HG03342 (cell line): Measurements from ENCODE around the gene TTC24.
"Not testable (repeated sequence)": the region's sequence is repeated elsewhere in the genome, so short reads cannot be mapped to it uniquely, and the experiment has no call there.

ENCODE experiments used
- ATAC-seq: cut with Tn5 transposase; IDR thresholded peaks from one replicate; pipeline ENCODE4 v1.9.1; 2021; ENCODE audit warnings: mild to moderate bottlenecking, moderate library complexity; ENCODE audit not compliant: unreplicated experiment

TTC24 gene

DNA sequence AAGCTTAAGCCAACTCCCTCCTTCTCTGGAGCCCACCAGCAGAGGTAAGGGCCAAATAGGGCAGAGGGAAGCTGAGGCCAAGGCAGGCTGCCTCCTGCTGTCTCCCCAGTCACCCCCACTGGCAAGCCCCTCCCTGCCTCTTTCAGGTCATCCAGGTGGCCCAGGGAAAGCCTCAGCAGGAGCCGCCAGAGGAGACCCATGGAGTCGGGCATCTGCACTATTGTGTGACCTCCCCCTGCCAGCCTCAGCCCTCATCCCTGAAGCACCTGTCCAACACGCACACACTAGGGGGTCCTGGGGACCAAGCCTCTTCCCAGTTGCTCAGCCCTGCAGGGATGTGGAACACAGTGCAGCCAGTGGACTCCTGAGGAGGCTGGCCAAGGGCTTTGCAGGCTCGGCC lies 6.8 kb downstream of the TTC24 start:
- no peak for ATAC-seq

DNA sequence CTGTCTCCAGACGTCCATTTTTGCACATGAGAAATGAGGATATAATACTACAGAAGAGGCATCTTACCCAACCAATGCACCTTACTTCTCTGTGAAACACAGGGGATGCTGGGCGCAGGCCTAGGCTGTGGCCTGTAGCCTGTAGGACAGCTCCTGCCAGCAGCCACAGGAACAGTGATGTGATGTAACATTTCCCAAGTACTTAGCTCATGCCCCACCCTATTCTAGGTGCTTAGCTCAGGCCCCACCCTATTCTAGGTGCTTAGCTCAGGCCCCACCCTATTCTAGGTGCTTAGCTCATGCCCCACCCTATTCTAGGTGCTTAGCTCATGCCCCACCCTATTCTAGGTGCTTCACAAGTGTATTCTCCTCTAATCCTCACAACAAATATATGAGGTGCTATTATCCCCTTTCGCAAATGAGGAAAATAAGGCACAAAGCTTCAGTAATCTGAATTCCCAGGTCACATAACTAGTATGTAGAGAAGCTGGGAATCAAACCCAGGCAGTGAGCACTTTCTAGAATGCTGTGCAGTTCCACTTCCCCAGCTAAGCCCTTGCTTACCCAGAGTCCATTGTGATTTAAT lies 7.5 kb downstream of the TTC24 start:
- ATAC-seq, result no peak

DNA sequence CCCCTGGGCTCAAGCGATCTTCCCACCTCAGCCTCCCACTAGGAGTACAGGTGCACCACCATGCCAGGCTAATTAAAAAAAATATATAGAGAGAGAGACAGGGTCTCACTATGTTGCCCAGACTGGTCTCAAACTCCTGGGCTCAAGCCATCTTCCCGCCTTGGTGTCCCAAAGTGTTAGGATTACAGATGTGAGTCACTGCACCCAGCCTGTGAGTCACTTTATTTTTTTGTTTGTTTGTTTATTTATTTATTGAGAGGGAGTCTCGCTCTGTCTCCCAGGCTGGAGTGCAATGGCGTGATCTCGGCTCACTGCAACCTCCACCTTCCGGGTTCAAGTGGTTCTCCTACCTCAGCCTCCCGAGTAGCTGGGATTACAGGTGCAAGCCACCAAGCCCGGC lies 8.4 kb downstream of the TTC24 start:
- not testable (repeated sequence) for ATAC-seq

DNA sequence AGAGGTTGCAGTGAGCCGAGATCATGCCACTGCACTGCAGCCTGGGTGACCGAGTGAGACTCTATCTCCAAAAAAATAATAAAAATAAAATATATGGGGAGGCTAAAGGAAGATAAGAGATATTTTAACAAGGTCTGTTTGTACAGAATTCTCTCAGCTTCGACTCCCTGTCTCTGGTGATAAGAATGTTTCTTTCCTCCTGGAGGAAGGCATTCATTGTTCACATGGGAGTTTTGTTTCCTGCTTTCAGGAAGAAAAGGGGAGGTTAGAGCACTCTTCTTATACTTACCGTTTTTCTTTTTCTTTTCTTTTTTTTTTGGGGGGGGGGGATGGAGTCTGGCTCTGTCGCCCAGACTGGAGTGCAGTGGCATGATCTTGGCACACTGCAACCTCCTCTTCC lies 10.0 kb downstream of the TTC24 start:
- ATAC-seq, result no peak

DNA sequence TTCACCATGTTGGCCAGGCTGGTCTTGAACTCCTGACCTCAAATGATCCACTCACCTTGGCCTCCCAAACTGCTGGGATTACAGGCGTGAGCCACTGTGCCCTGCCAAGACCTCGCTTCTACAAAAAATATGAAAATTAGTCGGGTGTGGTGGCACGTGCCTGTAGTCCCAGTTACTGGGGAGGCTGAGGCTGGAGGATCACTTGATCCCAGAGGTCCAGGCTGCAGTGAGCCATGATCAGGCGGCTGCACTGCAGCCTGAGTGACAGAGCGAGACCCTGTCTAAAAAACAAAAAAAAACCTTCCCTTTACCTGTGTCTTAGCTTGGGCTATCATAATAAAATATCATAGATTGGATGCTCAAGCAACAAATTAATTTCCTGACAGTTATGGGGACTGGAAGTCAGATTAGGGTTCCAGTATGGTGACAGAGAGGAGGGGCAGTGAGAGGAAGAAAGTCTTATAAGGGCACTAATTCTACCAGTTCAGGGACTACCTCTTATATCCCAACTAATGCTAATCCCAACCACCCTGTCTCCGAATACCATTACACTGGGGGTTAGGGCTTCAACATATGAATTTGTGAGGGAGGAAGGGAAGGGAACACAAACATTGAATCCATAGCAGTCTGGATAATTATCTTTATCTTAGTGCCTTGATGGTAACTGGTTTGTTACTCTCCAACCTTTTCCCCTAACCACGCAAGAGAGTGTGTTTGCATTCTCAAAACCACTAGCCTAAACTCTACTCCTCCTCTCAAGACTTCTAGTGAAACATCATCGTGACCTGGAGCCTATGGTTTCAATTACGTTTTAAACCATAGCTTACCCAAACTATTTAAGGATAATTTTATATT lies 11.0 kb downstream of the TTC24 start:
- ATAC-seq, result no peak

DNA sequence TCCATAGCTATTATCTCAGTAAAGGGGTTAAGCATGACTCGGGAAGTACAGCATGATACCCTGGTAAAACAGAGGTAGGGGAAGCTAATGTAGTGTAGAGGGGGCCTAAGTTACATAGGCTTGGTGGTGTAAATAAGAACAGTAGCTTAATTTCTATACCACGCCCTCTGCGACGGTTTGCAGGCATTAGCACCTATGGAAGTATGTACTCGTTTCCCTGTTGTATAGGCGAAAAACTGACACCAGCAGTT lies 11.6 kb downstream of the TTC24 start:
- peak; percentile 18 for ATAC-seq

DNA sequence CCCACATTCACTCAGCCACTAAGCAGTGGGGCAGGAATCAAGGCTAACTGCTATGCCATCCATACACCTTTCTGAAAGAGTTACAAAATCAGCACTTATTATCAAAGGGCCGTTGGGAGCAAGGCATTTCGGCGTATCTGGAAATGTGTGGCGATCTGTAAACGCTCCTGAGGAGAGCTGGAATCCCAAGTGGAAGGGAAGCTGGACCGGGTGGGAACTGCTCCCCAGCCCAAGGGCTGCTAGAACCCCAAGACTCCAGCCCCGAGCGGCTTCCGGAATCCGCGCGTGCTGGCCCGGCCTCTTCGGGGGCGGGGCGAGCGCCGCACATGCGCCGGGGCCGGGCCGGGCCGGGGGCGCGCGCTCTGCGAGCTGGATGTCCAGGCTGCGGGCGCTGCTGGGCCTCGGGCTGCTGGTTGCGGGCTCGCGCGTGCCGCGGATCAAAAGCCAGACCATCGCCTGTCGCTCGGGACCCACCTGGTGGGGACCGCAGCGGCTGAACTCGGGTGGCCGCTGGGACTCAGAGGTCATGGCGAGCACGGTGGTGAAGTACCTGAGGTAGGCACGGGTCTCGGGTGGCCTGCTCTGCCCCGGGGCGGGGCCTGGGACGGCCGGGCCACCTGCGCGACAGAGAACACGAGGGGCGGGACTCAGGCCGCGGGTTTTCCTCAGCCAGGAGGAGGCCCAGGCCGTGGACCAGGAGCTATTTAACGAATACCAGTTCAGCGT lies 12.1 kb downstream of the TTC24 start, which contains the start of gene NAXE:
NAXE (plus strand) TSS at position 345 of the 726 bp plus-strand sequence; CDS start at position 374, 29 bp downstream.
- ATAC-seq, result peak; percentile 76

DNA sequence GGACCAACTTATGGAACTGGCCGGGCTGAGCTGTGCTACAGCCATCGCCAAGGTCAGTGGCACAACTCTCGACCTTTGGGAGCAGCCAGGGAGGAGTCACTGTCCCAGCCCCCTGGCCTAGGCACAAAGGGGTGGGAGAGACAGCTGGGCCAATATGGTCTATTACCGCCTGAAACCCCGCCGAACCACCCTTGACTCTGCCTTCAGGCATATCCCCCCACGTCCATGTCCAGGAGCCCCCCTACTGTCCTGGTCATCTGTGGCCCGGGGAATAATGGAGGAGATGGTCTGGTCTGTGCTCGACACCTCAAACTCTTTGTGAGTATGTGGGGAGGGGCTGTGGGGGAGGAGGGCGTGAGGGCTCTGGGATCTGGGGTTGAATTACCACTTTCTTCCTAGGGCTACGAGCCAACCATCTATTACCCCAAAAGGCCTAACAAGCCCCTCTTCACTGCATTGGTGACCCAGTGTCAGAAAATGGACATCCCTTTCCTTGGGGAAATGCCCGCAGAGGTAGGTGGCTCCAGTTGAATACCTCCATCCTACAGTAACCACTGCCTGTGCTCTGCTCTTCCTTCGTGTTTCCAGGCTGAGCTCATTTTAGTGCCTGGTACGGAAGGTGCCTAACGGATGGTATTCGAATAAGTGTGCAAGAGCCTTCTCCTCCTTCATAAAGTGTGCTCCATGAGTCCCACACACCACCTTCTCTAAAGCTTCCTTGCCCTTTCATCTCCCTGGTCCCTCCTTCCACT lies 12.8 kb downstream of the TTC24 start:
- no peak for ATAC-seq

DNA sequence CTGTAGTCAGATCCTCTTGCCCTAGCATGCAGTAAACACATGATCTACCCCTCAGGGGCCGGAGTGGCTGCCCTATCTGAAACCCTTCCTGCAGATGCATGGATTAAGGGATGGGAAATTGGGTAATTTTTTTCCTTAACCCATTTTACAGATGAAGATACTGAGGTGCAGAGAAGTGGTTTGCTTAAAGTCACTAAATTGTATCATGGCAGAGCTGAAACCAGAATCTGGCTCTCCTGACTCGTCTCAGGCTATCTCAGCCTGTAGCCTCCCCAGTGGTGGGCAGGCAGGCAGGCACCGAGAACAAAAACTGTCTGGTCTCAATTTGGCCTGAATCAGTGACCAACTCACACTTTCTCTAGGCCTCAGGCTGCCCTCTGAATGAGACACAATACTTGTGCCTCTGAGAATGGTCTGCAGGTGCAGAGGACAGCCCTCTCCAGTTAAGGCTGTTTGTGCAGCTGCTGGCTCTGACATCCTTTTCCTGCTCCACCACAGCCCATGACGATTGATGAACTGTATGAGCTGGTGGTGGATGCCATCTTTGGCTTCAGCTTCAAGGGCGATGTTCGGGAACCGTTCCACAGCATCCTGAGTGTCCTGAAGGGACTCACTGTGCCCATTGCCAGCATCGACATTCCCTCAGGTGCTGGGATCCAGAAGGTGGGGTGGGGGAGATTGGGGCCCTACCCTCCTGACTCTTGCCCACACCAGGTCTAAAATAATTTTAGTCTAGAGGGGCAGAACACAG lies 13.6 kb downstream of the TTC24 start:
- ATAC-seq, result no peak

DNA sequence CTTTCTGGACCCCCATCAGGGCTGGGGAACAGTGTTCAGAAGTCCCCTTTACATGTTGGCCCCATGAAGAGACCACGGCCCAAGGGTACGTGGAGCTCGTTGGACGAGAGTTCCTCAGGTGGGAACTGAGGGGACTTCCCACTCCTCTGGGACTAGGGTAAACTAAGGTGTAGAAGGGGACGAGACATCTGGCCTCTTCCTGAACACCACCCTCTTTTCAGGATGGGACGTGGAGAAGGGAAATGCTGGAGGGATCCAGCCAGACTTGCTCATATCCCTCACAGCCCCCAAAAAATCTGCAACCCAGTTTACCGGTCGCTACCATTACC lies 14.1 kb downstream of the TTC24 start:
- ATAC-seq, result no peak

DNA sequence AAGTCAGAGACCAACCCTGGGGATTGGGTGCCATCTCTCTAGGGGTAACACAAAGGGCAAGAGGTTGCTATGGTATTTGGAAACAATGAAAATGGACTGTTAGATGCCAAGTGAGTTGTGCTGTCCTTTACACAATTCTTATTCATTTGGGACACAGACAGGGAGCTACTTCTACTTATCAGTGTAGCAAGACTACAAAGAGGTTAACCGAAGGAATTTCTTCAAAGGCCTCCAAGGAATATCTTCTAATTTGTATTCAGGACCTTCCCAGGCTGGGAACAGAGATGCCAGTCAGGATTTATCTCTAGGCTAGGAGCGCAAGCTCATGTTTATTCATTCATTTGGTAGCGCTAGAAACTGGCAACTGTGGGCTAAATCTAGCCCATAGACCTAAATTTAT lies 14.7 kb downstream of the TTC24 start:
- ATAC-seq, result no peak

DNA sequence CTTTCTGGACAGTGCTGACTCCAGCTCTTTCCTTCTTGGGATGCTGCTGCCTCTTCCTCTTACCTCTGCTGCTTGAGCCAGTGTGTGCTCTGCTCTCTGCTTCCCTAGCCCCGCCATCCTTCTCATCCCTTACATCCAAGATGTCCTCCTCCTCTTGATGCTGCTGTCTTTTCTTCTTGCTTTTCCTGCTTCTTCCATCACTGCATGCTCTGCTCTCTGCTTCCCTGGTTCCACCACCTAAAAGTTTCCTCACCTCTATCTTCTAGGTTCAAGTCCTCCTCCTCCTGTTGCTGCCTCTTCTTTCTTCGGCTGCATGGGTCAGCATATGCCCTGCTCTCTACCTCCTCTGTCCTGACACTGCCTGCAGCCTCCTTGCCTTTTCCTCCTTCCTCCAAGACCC lies 15.5 kb downstream of the TTC24 start:
- ATAC-seq, result no peak

DNA sequence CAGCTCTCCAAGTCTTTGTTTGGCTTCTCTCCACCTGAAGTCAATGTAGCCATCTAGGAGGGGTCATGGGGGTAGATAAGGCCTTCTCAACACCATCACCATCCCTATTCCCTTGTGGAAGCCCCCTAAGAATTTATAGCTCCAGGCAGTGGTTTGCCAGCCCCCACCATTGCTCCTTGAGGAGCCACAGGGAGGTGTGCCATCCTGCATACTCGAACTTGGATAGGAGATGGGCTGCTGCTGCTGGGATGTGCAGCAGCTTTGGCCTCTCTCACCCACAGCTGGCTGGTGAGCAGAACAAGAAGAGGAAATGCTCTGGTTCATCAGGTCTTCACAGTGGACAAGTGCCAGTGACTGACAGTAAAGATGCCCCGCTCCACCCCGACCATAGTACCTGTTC lies 16.9 kb downstream of the TTC24 start:
- no peak for ATAC-seq

DNA sequence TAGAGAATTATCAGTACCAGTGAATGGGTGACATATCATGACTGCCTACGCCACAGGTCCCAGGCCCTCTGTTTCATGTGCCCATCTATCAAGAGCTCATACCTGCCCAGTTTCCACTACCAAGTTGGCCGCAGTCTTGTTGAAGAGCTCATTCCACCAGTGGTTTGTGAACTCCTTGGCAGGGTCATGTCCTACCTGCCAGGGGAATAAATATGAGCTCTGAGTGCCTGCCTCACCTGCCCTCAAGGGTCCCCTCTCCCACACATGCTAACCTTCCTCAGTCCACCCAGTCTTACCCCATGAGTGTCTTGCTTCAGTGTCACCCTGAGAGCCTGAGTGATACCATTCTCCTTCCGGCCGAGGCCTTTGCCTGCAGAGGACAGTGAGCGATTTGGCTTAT lies 18.6 kb downstream of the TTC24 start:
- no peak for ATAC-seq

DNA sequence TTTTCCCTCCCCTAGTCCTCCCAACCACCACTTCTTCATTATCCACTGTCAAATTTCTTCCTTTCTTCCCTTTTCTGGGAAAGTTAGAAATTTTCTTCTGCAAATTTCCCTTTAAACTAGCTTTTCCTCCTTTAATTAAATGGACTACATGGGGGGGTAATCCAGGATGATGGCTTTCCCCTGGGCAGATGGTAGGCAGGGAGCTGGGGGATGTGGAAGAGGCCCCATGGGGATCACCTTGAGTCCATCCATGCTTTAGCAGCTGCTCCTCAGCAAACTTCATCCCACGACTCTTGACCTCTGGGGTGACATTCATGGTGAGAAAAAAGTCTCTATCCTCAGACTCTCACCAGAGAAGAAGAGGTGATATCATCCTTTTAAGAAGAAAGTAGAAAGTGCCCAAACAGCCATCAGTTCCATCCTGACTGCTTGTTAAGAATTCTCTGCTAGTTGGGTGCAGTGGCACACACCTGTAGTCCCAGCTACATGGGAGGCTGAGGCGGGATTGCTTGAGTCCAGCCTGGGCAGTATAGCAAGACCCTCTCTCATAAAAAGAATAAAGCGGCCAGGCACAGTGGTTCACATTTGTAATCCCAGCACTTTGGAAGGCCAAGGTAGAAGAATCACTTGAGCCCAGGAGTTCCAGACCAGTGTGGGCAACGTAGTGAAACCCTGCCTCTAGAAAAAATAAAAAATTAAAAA lies 19.4 kb downstream of the TTC24 start:
- no peak for ATAC-seq

DNA sequence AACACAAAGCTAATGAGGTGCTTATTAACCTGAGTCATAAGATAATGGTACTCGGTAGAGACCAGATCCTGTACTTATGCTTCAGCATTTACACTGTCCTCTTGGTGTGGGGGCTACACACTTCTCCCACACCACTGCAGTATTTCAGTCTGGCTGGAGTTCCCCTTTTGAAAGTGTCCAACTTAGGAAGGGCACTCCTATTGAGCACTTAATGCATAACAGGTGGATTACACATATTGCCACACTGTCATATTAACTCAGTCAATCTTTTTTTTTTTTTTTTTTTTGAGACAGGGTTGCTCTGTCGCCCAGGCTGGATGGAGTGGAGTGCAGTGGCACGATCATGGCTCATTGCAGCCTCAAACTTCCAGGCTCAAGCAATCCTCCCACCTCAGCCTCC lies 20.3 kb downstream of the TTC24 start:
- peak; percentile 50 for ATAC-seq

DNA sequence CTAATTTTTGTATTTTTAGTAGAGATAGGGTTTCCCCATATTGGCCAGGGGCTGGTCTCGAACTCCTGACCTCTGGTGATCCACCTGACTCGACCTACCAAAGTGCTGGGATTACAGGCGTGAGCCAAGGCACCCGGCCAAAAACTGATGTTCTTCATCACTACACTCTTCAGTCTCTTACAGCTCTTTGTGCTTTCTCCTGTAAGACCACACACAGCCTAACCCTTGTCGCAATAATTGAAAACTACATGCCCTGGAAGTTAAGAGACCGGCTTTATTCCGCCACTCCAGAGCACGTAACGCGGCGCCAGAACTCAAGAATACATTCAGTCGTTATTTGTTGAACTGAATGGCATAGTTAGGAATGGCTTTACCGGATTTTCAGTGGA lies 21.2 kb downstream of the TTC24 start:
- no peak for ATAC-seq

DNA sequence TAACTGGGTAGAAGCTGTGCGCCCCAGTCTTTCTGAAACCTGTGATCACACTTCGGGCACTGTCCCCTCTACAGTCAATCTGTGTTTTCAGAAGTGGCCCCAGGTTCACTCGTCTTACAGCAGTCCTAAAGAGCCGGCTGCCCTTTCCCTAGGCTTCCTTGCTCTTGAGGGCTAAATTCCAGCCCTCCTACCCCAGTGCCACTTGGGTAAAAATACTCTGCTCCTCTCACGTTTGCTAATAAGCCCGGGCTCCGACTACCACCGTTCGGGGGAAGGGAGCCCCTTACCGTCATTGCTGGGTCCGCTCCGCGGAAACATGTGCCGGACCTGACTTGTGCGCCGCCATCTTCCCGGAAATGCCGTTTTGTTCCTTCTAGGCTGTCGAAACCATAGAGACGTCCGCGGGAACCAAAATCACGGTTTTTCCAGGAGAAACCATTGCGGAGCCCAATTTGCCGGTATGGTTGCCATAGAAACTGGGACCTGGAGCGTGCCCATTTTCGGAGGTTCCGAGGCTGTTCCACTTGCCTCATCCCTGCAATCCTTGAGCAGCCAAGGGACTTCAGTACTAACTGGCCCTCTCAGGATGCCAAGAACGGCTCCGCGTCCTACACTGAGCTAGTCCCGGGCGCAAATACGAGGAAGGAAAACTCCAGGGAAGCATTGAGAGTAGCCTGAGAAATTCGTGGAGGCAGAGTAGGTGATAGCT lies 21.8 kb downstream of the TTC24 start, which contains the start of gene GPATCH4:
GPATCH4 (minus strand) TSS at position 358 of the 709 bp plus-strand sequence.
- ATAC-seq, result peak; percentile 49

DNA sequence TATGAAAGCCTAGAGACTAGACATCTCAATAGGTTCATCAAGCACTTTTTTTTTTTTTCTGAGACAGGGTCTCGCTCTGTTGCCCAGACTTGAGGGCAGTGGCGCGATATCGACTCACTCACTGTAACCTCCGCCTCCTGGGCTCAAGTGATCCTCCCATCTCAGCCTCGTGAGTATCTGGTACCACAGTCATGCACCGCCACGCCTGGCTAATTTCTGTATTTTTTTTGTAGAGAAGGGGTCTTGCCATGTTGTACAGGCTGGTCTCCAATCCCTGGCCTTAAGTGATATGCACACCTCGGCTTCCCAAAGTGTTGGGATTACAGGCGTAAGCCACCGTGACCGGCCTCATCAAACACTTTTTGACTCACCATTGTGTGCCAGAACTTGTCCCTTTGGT lies 22.4 kb downstream of the TTC24 start:
- no peak for ATAC-seq
